HepG2 (cell line): ENCODE data around the gene TUBGCP5. TPM values are rescaled to one million over a fixed set of nuclear protein-coding genes. Genes with fewer than 3 reads are reported as not detected.

Experiments used
- BCL6 ChIP-seq: IDR thresholded peaks from 2 replicates; pipeline ENCODE4 v1.6.1; 2016; ENCODE audit warnings: missing genetic modification reagents, missing compliant biosample characterization
- EED ChIP-seq: sonication (generic); formaldehyde crosslinking; IDR thresholded peaks from 2 replicates; pipeline ENCODE4 v1.5.0; 2020; ENCODE audit warnings: mild to moderate bottlenecking, missing genetic modification reagents
- EHMT2 ChIP-seq: fragments of 200-600 bp; sonication (generic); IDR thresholded peaks from 2 replicates; pipeline ENCODE4 v1.7.0; 2017; ENCODE audit warnings: antibody characterized with exemption, low read depth, low read length, borderline replicate concordance
- GTF2F1 ChIP-seq: fragments of 150-350 bp; IDR thresholded peaks from 2 replicates; pipeline ENCODE4 v1.6.1; 2014; ENCODE audit warnings: low read length
- JUNB ChIP-seq: sonication (generic); formaldehyde crosslinking; IDR thresholded peaks from 2 replicates; pipeline ENCODE4 v1.8.0; 2022; ENCODE audit warnings: missing genetic modification reagents, mild to moderate bottlenecking, borderline replicate concordance
- KDM1A ChIP-seq: IDR thresholded peaks from 2 replicates; pipeline ENCODE4 v1.6.1; 2016; ENCODE audit warnings: missing compliant biosample characterization
- KMT2A ChIP-seq: sonication (generic); formaldehyde crosslinking; IDR thresholded peaks from 2 replicates; pipeline ENCODE4 v1.4.0; 2020; ENCODE audit warnings: missing genetic modification reagents
- MAF1 ChIP-seq: sonication (generic); formaldehyde crosslinking; IDR thresholded peaks from 2 replicates; pipeline ENCODE4 v1.5.0; 2020; ENCODE audit warnings: missing genetic modification reagents, borderline replicate concordance
- REL ChIP-seq: sonication (generic); formaldehyde crosslinking; conservative IDR thresholded peaks from 2 replicates; pipeline ENCODE4 v1.8.0; 2022; ENCODE audit warnings: mild to moderate bottlenecking, missing genetic modification reagents, moderate library complexity
- THYN1 ChIP-seq: sonication (generic); formaldehyde crosslinking; IDR thresholded peaks from 2 replicates; pipeline ENCODE4 v1.8.1; 2023; ENCODE audit warnings: low read depth, mild to moderate bottlenecking, moderate library complexity, missing genetic modification reagents, borderline replicate concordance
- ZNF180 ChIP-seq: sonication (generic); formaldehyde crosslinking; IDR thresholded peaks from 2 replicates; pipeline ENCODE4 v1.4.0; 2020; ENCODE audit warnings: low read depth, missing genetic modification reagents, borderline replicate concordance
- ZNF207 ChIP-seq: fragments of 450-650 bp; IDR thresholded peaks from 2 replicates; pipeline ENCODE4 v1.6.1; 2016; ENCODE audit warnings: antibody characterized with exemption, borderline replicate concordance
- ZNF430 ChIP-seq: sonication (generic); formaldehyde crosslinking; IDR thresholded peaks from 2 replicates; pipeline ENCODE4 v1.9.0; 2021; ENCODE audit warnings: mild to moderate bottlenecking, missing genetic modification reagents
- ZNF589 ChIP-seq: sonication (generic); formaldehyde crosslinking; conservative IDR thresholded peaks from 2 replicates; pipeline ENCODE4 v1.8.0; 2022; ENCODE audit warnings: mild to moderate bottlenecking, moderate library complexity, missing genetic modification reagents
- ZNF766 ChIP-seq: sonication (generic); formaldehyde crosslinking; IDR thresholded peaks from 2 replicates; pipeline ENCODE4 v1.5.0; 2020; ENCODE audit warnings: missing genetic modification reagents, borderline replicate concordance
- ZSCAN9 ChIP-seq: IDR thresholded peaks from 2 replicates; pipeline ENCODE4 v1.6.1; 2016; ENCODE audit warnings: borderline replicate concordance
- polyA plus RNA-seq, 8 experiments: library from polyadenylated mRNA; depleted of rRNA in 3 of 8; stranded (reverse) in 7 of 8; unstranded in 1 of 8; fragments of >200 nt; fragmentation: Illumina TruSeq in 4 of 8; extraction: Trizol in 4 of 8; gene quantifications; 2 replicates each; pipeline versions ENCODE4 v1.2.1 to v1.2.3, GENCODE V29; 2011 to 2016; ENCODE audit warnings: low read depth in 4 of 8, missing spikeins in 1 of 8, mixed read lengths in 1 of 8; ENCODE audit not compliant: insufficient read depth in 1 of 8
- total RNA-seq, 5 experiments: library from RNA; depleted of rRNA; stranded (reverse); fragments of >200 nt; fragmentation: Illumina TruSeq; extraction: Trizol; gene quantifications; 2 replicates each; pipeline ENCODE4 v1.2.3, GENCODE V29; 2016; ENCODE audit warnings: low read depth in 1 of 5
- TF ChIP-seq, protein P1 (sequence below): IDR thresholded peaks from 2 replicates; pipeline ENCODE4 v1.6.1; 2012; ENCODE audit warnings: low read depth, low read length, improper control_type of control experiment
- TF ChIP-seq, protein P2 (sequence below), 2 experiments: fragments of 450-650 bp in 1 of 2; sonication (generic) in 1 of 2; formaldehyde crosslinking in 1 of 2; IDR thresholded peaks; 2 replicates each; pipeline versions ENCODE4 v1.6.1 to v1.8.0; 2016 to 2022; ENCODE audit warnings: antibody characterized with exemption in 1 of 2, mild to moderate bottlenecking in 1 of 2, missing genetic modification reagents in 1 of 2

Gene TUBGCP5
- total and polyA plus RNA-seq, 2 of the 13 experiments (the other 11 are each of a cell fraction or from before 2014, with no cell fraction given) = 7.2 to 25.0 TPM

DNA sequence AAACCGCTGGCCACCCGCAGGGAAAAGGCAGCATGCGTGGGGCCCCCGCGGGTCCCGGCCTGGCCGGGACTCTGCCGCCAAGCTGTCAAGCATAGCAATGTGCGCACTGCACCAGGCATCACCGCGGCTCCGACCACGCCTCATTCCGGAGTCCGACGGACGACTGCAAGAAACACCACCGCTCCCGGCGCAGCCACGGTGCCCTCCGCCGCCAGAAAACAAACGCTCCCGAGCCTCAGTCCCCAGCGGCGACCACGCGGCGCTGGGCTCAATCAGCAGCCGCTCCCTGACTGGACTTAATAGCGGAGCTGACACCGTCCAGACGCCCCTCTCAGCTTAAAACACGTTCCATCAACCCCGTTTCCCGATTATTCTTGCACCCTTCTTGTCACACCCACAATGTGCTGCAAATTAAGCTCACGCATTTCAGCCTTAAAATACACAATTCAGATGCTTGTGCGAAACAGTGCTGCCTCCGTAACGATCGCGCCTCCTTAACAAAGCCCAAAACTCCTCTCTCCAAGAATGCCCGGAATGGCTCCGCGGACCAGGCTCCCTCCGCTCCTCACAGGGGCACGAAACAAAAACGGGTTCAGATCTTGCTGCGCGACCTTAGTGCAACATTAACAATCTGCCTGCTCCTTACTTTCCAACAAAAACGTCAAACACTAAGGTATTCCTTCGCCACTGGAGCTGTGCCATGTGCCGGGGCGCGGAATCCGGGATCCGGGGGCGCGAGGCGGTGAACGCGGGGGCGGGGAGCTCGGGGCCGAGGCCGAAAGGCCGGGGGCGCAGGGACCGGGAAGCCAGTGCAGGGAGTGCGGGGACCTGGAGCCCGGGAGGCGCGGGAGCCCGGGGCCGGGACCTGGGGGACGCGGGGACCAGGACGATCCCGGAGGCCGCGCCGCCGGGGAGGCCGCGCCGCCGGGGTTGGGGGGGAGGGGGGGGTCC is 59.9 kb downstream of the TUBGCP5 start (continued):
- TF ChIP-seq ZSCAN9 = no peak
- TF ChIP-seq, protein P1, sequence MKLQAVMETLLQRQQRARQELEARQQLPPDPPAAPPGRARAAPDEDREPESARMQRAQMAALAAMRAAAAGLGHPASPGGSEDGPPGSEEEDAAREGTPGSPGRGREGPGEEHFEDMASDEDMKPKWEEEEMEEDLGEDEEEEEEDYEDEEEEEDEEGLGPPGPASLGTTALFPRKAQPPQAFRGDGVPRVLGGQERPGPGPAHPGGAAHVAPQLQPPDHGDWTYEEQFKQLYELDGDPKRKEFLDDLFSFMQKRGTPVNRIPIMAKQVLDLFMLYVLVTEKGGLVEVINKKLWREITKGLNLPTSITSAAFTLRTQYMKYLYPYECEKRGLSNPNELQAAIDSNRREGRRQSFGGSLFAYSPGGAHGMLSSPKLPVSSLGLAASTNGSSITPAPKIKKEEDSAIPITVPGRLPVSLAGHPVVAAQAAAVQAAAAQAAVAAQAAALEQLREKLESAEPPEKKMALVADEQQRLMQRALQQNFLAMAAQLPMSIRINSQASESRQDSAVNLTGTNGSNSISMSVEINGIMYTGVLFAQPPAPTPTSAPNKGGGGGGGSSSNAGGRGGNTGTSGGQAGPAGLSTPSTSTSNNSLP = no peak
- no peak for TF ChIP-seq ZNF589
- TF ChIP-seq MAF1 = no peak
- TF ChIP-seq ZNF430 = no peak; the same call in 1 of the 2 replicates
- TF ChIP-seq, protein P2, sequence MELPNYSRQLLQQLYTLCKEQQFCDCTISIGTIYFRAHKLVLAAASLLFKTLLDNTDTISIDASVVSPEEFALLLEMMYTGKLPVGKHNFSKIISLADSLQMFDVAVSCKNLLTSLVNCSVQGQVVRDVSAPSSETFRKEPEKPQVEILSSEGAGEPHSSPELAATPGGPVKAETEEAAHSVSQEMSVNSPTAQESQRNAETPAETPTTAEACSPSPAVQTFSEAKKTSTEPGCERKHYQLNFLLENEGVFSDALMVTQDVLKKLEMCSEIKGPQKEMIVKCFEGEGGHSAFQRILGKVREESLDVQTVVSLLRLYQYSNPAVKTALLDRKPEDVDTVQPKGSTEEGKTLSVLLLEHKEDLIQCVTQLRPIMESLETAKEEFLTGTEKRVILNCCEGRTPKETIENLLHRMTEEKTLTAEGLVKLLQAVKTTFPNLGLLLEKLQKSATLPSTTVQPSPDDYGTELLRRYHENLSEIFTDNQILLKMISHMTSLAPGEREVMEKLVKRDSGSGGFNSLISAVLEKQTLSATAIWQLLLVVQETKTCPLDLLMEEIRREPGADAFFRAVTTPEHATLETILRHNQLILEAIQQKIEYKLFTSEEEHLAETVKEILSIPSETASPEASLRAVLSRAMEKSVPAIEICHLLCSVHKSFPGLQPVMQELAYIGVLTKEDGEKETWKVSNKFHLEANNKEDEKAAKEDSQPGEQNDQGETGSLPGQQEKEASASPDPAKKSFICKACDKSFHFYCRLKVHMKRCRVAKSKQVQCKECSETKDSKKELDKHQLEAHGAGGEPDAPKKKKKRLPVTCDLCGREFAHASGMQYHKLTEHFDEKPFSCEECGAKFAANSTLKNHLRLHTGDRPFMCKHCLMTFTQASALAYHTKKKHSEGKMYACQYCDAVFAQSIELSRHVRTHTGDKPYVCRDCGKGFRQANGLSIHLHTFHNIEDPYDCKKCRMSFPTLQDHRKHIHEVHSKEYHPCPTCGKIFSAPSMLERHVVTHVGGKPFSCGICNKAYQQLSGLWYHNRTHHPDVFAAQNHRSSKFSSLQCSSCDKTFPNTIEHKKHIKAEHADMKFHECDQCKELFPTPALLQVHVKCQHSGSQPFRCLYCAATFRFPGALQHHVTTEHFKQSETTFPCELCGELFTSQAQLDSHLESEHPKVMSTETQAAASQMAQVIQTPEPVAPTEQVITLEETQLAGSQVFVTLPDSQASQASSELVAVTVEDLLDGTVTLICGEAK (IDR thresholded peaks at IDR 0.05) = no peak
- TF ChIP-seq, protein P2 (CRISPR knock-in tag; IDR thresholded peaks at IDR 0.05) = no peak; the same call in 1 of the 2 replicates
- TF ChIP-seq ZNF766 = 0 out of 2 replicates have a peak, but pooled peaks have one; percentile 38
- TF ChIP-seq ZNF207 = no peak
- TF ChIP-seq KMT2A = peak; percentile 72
- TF ChIP-seq ZNF180 (CRISPR knock-in tag) = no peak
- no peak for TF ChIP-seq BCL6 (CRISPR knock-in tag)
- TF ChIP-seq JUNB (CRISPR knock-in tag) = no peak
- TF ChIP-seq EED (CRISPR knock-in tag) = no peak
- TF ChIP-seq THYN1 (CRISPR knock-in tag) = no peak
- TF ChIP-seq EHMT2 = no peak
- no peak for TF ChIP-seq GTF2F1
- no peak for TF ChIP-seq KDM1A (CRISPR knock-in tag)
- no peak for TF ChIP-seq REL (CRISPR knock-in tag)
